Mesothelial cell of epicardium (in vitro differentiated cells): ENCODE measurements around the gene U2AF1L4. TPM values are rescaled to one million over a fixed set of nuclear protein-coding genes. Genes with fewer than 3 reads are reported as not detected.

ENCODE experiments used
- DNase-seq, 2 experiments: peaks; one replicate each; pipeline ENCODE4 v3.0.0; 2021; ENCODE audit warnings: low spot score in 2 of 2; ENCODE audit not compliant: unreplicated experiment in 2 of 2
- H3K27ac Mint-ChIP-seq: 2 replicates; pipeline ENCODE4 v1.8.0; 2021; ENCODE audit warnings: mixed read lengths
- H3K27me3 Mint-ChIP-seq: 2 replicates; pipeline ENCODE4 v1.8.0; 2021; ENCODE audit warnings: low read depth, mixed read lengths
- H3K36me3 Mint-ChIP-seq: 2 replicates; pipeline ENCODE4 v1.8.0; 2021; ENCODE audit warnings: mixed read lengths
- H3K4me1 Mint-ChIP-seq: 2 replicates; pipeline ENCODE4 v1.8.0; 2021; ENCODE audit warnings: mixed read lengths
- H3K4me3 Mint-ChIP-seq: 2 replicates; pipeline ENCODE4 v1.8.0; 2021; ENCODE audit warnings: mild to moderate bottlenecking, moderate library complexity, mixed read lengths
- H3K9me3 Mint-ChIP-seq: 2 replicates; pipeline ENCODE4 v1.8.0; 2021; ENCODE audit warnings: mixed read lengths
- total RNA-seq: library from RNA; stranded (reverse); gene quantifications from 3 replicates; pipeline ENCODE4 v1.2.1, GENCODE V29; 2021
- TF ChIP-seq, protein P1 (sequence below): fragments of 200-600 bp; sonication (generic); IDR thresholded peaks from one replicate; pipeline ENCODE4 v1.5.0; 2021; ENCODE audit warnings: antibody characterized with exemption; ENCODE audit not compliant: unreplicated experiment

The U2AF1L4 gene
- total RNA-seq, 1 donor from 2014 or later: 42.5 TPM

DNA sequence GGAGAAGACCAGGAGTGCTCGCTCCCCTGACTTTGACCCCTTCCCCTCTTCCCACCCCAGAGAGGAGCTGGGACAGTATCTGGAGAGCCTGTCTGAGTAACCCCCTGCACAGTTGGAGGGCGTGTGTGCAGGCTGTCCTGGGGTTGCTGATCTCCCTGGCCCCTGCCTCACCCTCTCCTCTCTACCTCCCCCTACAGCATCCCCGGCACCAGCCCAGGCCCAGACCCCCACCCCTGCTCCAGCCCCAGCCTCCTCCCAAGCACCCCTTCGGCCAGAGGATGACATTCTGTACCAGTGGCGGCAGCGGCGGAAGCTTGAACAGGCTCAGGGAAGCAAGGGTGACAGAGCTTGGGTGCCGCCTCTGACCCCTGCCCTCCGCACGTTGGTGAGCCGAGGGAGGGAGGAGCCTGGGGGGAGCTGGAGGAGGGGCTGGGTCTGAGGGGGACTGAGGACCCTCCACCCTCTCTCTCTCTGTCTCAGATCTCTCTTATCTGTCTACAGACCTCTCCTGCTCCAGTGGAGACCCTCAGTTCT, 21.4 kb upstream of the U2AF1L4 start:
- H3K27me3 Mint-ChIP-seq: no peaks in the 10 kb centered on the region
- no peaks in the 10 kb centered on the region for H3K9me3 Mint-ChIP-seq
- no peak overlapping the region for H3K4me3 Mint-ChIP-seq
- peaks cover 15% of the 10 kb centered on the region for H3K36me3 Mint-ChIP-seq
- peaks cover 3% of the 10 kb centered on the region for H3K4me1 Mint-ChIP-seq
- H3K27ac Mint-ChIP-seq: no peak overlapping the region
- TF ChIP-seq, protein P1, sequence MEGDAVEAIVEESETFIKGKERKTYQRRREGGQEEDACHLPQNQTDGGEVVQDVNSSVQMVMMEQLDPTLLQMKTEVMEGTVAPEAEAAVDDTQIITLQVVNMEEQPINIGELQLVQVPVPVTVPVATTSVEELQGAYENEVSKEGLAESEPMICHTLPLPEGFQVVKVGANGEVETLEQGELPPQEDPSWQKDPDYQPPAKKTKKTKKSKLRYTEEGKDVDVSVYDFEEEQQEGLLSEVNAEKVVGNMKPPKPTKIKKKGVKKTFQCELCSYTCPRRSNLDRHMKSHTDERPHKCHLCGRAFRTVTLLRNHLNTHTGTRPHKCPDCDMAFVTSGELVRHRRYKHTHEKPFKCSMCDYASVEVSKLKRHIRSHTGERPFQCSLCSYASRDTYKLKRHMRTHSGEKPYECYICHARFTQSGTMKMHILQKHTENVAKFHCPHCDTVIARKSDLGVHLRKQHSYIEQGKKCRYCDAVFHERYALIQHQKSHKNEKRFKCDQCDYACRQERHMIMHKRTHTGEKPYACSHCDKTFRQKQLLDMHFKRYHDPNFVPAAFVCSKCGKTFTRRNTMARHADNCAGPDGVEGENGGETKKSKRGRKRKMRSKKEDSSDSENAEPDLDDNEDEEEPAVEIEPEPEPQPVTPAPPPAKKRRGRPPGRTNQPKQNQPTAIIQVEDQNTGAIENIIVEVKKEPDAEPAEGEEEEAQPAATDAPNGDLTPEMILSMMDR: no peak
- DNase-seq: no peak

DNA sequence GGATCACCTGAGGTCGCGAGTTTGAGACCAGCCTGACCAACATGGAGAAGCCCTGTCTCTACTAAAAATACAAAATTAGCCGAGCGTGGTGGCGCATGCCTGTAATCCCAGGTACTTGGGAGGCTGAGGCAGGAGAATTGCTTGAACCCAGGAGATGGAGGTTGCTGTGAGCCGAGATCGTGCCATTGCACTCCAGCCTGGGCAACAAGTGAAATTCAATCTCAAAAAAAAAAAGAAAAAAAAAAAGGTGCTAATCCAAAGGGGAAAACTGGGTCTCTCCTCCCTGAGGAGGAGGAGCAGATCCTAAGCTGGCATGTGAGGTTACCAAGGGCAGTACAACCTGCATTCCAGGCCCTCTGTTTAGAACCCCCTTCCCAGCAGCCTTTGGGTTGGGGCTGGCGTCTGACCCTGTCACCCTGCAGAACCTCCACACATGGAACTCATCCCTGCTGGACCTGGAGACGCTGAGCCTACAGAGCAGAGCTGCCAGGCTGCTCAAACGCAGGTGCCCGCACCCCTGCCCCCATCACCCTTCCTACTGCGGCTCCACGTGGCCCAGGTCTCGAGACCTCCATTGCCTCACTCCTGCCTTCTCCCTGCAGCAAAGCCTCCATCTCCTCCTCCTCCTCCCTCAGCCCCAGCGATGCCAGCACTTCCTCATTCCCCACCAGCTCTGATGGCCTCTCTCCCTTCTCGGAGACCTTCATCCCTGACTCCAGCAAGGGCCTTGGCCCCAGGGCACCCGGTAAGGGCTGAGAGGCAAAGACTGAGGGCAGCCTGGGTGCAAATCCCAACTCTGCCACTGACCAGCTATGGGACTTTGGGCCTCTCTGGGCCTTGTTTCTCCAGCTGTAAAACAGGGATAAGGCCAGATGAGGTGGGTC, 19.5 kb upstream of the U2AF1L4 start:
- no peak overlapping the region for H3K4me3 Mint-ChIP-seq
- peaks cover 3% of the 10 kb centered on the region for H3K4me1 Mint-ChIP-seq
- no peak overlapping the region for H3K27ac Mint-ChIP-seq
- TF ChIP-seq, protein P1: no peak
- no peaks in the 10 kb centered on the region for H3K9me3 Mint-ChIP-seq
- H3K27me3 Mint-ChIP-seq: no peaks in the 10 kb centered on the region
- peaks cover 14% of the 10 kb centered on the region for H3K36me3 Mint-ChIP-seq
- no peak for DNase-seq

DNA sequence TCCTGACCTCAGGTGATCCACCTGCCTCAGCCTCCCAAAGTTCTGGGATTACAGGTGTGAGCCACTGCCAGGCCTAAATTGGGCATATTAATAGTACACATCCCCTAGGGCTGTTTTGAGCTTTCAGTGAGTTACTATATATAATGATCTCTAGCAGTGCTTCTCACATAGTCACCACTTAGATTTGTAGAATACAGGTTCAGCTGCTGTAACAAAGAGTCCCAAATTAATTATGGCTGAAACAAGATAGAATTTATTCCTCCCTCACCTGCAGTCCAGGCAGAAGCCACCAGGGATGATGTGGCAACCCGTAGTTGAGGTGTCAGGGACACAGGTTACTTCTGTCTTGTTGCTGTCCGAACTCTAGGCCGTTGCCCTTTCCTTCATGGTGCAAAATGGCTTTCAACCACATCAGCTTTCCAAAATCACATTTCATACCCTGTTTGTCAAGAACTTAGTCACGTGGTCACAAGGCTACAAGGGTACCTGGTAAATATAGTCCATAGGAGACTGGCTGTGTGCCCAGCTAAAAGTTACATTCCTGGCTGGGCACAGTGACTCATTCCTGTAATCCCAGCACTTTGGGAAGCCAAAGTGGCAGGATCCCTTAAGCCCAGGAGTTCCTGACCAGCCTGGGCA, 15.6 kb upstream of the U2AF1L4 start:
- DNase-seq: no peak
- TF ChIP-seq, protein P1: no peak
- Mint-ChIP-seq H3K36me3 (peaks cover 7% of the 10 kb centered on the region), H3K4me3 (no peak overlapping the region), H3K9me3 (no peaks in the 10 kb centered on the region), H3K4me1 (peaks cover 18% of the 10 kb centered on the region), H3K27ac (no peak overlapping the region), H3K27me3 (peaks cover 5% of the 10 kb centered on the region)

DNA sequence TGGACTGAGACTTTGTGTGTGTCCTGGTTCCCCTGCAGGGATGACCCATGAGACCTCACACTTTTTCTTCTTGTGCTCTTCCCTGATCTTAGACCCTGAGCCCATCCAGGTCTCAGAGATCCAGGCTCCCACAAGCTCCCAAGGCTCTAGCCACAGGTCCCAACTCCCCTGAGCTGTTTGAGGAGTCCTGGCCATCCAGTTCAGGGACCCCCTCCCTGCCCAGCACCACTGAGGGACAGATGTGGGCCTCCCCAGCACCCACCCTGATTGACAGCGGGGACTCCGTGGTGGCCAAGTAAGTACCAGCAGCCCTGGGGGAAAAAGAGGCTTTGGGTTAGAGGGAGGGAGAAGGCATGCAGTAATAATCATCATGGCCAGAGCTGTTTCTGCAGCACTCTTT, 14.5 kb upstream of the U2AF1L4 start:
- Mint-ChIP-seq H3K27me3 (peaks cover 8% of the 10 kb centered on the region), H3K27ac (no peak overlapping the region), H3K9me3 (no peaks in the 10 kb centered on the region), H3K36me3 (peaks cover 3% of the 10 kb centered on the region), H3K4me3 (peak overlapping the region; percentile 97), H3K4me1 (peaks cover 21% of the 10 kb centered on the region)
- no peak for DNase-seq
- TF ChIP-seq, protein P1: no peak

DNA sequence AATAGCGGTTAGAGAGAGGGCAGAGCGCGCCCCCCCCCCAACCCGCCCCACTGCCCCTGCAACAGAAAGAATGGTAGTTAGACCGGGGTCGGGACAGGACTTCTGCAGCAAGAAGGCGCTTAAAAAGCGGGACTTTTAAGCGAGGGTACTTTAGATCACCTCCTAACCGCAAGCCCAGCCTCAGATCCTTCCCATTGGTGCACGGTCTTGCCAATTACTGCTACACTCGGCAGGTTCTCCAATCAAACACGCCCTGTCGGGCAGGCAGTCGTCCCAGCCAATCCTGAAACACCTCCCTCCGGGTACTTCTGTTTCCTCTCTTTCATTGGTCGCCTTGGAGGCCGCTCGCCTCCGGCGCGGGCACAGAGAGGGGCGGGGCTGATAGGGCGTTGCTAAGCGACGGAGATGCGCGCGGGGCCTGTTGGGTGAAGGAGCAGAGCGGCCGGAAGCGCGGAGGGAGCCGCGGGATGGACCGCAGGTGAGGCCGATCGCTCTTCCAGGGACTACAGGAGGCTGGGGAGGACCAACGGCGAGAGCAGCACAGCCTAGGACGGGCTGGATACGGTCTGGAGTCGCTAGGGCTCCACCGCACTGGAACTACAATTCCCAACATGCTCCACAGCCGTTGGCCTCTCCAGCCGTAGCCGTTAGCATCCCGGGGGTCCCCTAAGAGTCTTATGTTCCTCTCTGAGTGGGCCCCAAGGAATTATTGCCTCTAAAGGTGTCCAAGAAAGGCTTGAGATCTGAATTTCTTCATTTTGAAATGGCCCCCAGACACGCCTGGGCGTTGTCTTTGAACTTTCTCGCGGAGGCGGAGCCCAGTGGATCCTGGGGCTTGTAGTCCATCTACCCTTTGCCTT, 12.8 kb upstream of the U2AF1L4 start, which contains the start of gene PROSER3:
PROSER3 (plus strand) TSS at position 428 of the 860 bp plus-strand sequence; CDS start at position 468, 40 bp downstream.
- peak within 1 kb of the TSS; percentile 97 for H3K4me3 Mint-ChIP-seq
- TF ChIP-seq, protein P1: no peak
- H3K4me1 Mint-ChIP-seq: peaks cover 21% of the 10 kb centered on the region
- H3K27me3 Mint-ChIP-seq: peaks cover 9% of the 10 kb centered on the region
- DNase-seq: peak; percentile 95 to 97
- H3K36me3 Mint-ChIP-seq: peaks cover 4% of the 10 kb centered on the region
- H3K9me3 Mint-ChIP-seq: no peaks in the 10 kb centered on the region
- peak within 1 kb of the TSS; percentile 96 for H3K27ac Mint-ChIP-seq
